Coronary artery (tissue), 2 donors: ENCODE data around the gene VPS35L.

Experiments used
- DNase-seq: peaks from one replicate; pipeline ENCODE4 v3.0.0-alpha.2; 2017; ENCODE audit warnings: low spot score
- H3K27ac ChIP-seq, 2 donors: fragments of 200-600 bp; sonication (generic); one replicate each; pipeline ENCODE4 v1.5.1; 2016 to 2019
- H3K4me3 ChIP-seq: fragments of 200-600 bp; sonication (generic); 2 replicates; pipeline ENCODE4 v1.5.1; 2016; ENCODE audit warnings: mild to moderate bottlenecking, moderate library complexity
- TF ChIP-seq, protein P1 (sequence below): fragments of 200-600 bp; sonication (generic); IDR thresholded peaks from one replicate; pipeline ENCODE4 v1.5.1; 2019; ENCODE audit warnings: antibody characterized with exemption

VPS35L gene

DNA sequence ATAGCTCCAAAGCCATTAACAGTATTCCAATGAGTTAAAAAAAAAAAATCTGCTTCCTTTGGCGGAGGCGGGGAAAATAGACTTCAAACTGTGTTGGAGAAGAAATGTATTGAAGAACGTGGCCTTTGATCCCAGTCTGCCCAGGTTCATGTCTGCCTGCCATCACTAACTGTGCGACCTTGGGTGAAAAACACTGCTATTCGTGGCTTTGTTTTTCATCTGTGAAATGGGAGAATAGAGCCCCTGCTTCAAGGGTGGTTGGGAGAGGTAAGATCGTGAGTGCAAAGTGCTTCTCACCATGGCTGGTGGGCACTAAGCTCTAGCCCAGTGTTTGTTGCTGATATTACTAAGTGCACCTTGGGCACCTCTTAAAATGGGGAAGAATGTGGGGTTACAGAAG is 69.5 kb downstream of the VPS35L start:
- TF ChIP-seq, protein P1, sequence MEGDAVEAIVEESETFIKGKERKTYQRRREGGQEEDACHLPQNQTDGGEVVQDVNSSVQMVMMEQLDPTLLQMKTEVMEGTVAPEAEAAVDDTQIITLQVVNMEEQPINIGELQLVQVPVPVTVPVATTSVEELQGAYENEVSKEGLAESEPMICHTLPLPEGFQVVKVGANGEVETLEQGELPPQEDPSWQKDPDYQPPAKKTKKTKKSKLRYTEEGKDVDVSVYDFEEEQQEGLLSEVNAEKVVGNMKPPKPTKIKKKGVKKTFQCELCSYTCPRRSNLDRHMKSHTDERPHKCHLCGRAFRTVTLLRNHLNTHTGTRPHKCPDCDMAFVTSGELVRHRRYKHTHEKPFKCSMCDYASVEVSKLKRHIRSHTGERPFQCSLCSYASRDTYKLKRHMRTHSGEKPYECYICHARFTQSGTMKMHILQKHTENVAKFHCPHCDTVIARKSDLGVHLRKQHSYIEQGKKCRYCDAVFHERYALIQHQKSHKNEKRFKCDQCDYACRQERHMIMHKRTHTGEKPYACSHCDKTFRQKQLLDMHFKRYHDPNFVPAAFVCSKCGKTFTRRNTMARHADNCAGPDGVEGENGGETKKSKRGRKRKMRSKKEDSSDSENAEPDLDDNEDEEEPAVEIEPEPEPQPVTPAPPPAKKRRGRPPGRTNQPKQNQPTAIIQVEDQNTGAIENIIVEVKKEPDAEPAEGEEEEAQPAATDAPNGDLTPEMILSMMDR, result no peak

DNA sequence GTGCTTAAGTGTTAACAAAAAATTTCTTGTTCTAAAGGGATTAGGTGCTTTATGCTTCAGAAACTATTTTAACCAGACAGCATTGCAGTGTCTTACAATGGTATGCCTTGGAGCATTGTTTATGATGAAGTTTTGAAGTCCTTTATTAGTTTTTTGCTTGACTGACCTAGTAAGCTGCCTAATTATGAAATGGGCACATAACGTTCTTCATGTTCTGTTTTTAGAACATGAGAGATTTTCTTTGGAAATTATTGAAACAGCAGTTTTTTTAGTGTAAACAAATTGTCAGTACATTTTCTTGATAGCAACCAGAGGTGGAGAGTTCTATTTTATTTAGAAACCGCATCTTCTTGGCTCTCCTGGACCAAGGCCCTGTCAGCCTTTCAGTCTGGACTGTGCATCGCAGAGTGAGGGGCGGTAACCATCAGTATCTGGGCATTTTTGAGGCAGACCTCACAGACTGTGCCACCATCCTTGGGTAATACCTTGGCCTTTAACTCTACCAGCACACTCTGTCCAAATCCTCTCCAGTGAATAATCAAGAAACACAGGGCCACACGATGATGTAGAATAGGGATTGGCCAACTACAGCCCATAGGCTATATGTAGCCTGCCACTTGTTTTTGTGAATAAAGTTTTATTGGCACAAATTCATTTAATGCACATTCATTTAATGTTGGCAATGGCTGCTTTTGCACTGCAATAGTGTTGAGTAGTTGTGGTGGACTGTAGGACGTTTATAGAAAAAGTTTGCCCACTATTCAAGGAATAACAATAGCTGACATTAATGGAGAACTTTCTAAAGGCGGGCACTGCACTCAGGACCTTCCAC is 81.1 kb downstream of the VPS35L start:
- DNase-seq, result no peak
- TF ChIP-seq, protein P1, result no peak
- Histone ChIP-seq H3K27ac (no peak overlapping the region), H3K4me3 (no peak overlapping the region)

More for the DNA sequence above, 69.5 kb downstream of the VPS35L start:
- H3K27ac ChIP-seq, result no peak overlapping the region
- no peak overlapping the region for H3K4me3 ChIP-seq
- no peak for DNase-seq

DNA sequence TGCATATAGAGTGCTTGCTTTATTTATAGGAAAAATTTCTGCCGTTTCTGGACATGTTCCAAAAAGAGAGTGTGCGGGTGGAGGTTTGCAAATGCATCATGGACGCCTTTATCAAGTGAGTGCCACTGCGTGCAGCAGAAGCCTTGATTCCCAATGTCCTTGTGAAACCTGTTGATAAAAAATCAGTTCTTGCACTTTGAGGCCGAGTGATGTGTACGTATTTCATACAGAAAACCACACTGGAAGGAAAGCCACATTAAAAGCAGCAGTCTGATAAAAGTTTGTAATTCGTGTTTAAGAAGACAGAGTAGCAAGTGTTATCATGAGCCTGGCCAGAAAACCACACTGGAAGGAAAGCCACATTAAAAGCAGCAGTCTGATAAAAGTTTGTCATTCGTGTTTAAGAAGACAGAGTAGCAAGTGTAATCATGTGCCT is 84.5 kb downstream of the VPS35L start:
- H3K27ac ChIP-seq, result no peak overlapping the region
- TF ChIP-seq, protein P1, result no peak
- DNase-seq, result no peak
- no peak overlapping the region for H3K4me3 ChIP-seq

DNA sequence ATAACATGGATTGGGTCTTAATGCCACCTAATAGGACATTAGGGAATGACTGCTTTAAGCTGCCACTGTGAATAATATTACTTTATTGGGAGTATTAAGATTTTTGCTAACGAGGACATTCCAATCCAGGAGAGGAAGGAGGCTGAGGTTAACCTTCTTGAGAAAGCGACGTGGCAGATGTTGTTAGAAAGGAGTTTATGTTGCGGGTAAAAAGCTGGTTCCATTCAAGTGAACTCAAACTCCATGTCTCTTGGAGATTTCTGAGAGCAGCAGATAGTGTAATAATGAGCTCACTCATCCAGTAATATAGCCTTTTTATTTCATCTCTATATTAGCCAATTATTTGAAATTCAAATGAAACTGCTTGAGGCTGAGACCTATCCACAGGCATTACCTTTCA is 87.0 kb downstream of the VPS35L start:
- Histone ChIP-seq H3K27ac (no peak overlapping the region), H3K4me3 (no peak overlapping the region)
- DNase-seq, result no peak

DNA sequence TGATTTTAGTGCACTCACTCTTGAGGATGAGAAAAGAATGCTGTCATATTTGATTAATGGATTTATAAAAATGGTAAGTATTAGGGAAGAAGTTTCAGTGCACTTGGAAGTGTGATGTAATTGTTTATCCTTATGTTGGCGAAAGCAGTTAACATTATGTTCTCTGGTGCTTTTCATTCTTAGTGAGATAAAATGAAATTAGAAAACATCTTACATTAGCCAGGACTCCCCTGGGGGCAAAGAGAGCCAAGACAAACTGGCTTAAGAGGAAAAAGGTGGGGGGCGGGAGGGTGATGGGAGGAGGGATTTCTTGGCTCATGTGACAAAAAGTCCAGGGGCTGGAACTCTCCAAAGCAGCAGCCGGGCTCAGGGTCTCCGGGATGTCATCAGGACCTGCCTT is 89.4 kb downstream of the VPS35L start:
- H3K27ac ChIP-seq, result no peak overlapping the region
- DNase-seq, result no peak
- TF ChIP-seq, protein P1, result no peak
- peak overlapping the region; percentile 34 for H3K4me3 ChIP-seq

More for the DNA sequence above, 87.0 kb downstream of the VPS35L start:
- TF ChIP-seq, protein P1, result no peak

DNA sequence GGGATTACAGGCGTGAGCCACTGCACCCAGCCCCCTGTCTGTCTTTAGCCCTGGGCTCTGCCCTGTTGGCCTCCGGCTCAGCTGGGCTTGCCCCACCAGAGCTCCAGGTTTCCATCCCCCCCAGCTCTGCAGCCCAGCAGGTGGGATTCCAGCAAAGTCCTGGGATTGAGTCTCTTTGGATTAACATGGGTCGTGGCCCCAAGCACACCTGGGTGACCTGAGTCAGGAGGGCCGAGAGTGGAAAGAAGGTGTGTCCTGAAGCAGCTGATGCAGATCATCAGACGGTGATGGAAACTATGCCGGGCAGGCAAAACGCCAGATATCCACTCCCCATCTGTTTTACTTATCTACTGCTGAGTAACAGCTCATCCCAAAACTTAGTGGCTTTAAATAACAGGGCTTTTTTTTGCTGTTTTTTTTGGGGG is 90.1 kb downstream of the VPS35L start:
- Histone ChIP-seq H3K4me3 (no peak overlapping the region), H3K27ac (peak overlapping the region in 1 of 2 donors; percentile 74)
- no peak for DNase-seq
- TF ChIP-seq, protein P1, result no peak

DNA sequence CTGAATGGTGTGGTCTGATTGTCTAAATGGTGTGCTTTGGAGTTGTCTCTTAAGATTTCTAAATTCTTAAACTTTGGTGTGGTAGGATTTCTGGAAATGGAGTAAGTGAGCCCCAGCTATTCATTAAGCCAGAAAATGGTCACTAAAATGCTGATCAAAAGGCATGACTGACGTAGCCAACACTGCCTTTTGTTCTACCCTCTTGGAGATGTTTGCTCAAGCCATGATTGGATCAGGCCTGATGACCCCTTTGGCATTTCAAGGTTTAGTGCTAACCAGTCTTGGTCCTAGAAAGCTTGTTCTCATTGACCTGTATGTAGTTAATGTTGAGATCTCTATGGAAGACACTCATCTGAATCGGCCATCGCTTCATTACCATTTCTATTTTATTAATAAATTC is 94.5 kb downstream of the VPS35L start:
- H3K4me3 ChIP-seq, result no peak overlapping the region
- TF ChIP-seq, protein P1, result no peak
- DNase-seq, result no peak
- H3K27ac ChIP-seq, result no peak overlapping the region
